ENCODE measurements around the gene MYO1E. TPM values are rescaled to one million over a fixed set of nuclear protein-coding genes. Genes with fewer than 3 reads are reported as not detected.
A peak's percentile ranks its signal among the peaks of the same experiment; 100 is the strongest.

The MYO1E gene
- total and polyA plus RNA-seq, 7 experiments from 2014 or later = 2.3 to 67.1 (median 3.7) TPM; not detected in 2

DNA sequence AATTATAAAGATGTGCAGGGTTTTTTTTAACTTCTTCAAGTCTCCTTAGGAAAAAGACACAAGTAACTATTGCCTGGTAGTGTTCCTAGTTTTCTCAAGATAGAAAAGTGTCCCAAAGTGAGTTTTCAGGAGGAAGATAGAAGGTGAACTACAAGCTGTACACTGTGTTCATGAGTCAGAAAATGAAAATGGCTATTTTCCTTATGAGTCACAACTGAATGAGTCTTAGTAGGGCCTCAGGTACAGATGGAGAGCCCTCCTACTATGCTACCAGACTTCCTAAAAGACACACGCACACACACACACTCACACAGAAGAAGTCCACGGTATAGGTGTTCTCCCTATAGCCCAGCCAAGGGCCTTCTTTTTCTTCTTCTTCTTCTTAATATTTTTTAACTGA is 3.1 kb downstream of the MYO1E start:
- intact Hi-C loops (cut with micrococcal nuclease) = no loop called here
- H3K36me3 Mint-ChIP-seq = peaks cover 0 to 16% (median 0%) of the 10 kb centered on the region in 5 donors
- POLR2A ChIA-PET = no interaction called here
- H3K9me3 Mint-ChIP-seq = no peaks in the 10 kb centered on the region
- no peak for ATAC-seq
- H3K27me3 ChIP-seq (ENCODE audit: control insufficient read depth in 2 of 2, insufficient read depth in 2 of 2, low read length in 2 of 2) = peaks cover 7 to 10% of the 10 kb centered on the region in 2 donors
- CTCF ChIA-PET = no interaction called here
- no peak overlapping the region for H3K4me3 ChIP-seq (ENCODE audit: low read length)
- no peak overlapping the region for H3K27ac Mint-ChIP-seq
- H3K27ac ChIP-seq (ENCODE audit: low read depth, low read length) = no peak overlapping the region
- peaks cover 0 to 8% of the 10 kb centered on the region in 2 donors for H3K4me1 ChIP-seq (ENCODE audit: control insufficient read depth in 2 of 2, insufficient read depth in 2 of 2, low read length in 2 of 2)
- DNase-seq = no peak
- no peaks in the 10 kb centered on the region for H3K36me3 ChIP-seq (ENCODE audit: control insufficient read depth in 2 of 3, insufficient read depth in 3 of 3, low read length in 3 of 3)
- H3K9me3 ChIP-seq (ENCODE audit: control insufficient read depth in 2 of 3, low read length in 3 of 3) = no peaks in the 10 kb centered on the region
- H3K4me3 Mint-ChIP-seq = no peak overlapping the region
- H3K4me1 Mint-ChIP-seq = peaks cover 7 to 46% (median 20%) of the 10 kb centered on the region in 7 donors
- H3K27me3 Mint-ChIP-seq = peaks cover 36 to 58% (median 52%) of the 10 kb centered on the region in 5 donors

DNA sequence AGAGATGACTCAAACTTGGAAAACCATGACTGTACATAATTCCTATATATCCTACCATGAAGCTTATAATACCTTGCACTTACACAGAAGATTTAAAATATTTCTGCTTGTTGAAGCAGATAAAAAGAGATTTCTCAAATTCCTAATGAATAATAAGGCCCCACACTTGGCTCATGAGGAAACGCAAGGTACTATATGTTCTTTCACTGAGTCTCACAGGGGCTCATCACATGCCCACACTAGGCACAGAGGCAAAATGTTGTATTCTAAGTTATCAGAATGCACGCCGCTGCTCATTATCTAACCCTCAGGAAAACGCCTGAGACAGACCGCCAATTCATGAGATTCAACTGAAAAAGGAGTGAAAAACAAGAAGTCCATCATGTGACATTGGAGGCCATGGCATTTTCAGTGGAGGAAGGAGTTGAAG is 5.6 kb downstream of the MYO1E start:
- peaks cover 0 to 40% (median 9%) of the 10 kb centered on the region in 7 donors for H3K4me1 Mint-ChIP-seq
- no peak overlapping the region for H3K27ac ChIP-seq (ENCODE audit: low read depth, low read length)
- POLR2A ChIA-PET = no interaction called here
- H3K36me3 ChIP-seq (ENCODE audit: control insufficient read depth in 2 of 3, insufficient read depth in 3 of 3, low read length in 3 of 3) = no peaks in the 10 kb centered on the region
- CTCF ChIA-PET = no interaction called here
- H3K27me3 Mint-ChIP-seq = peaks cover 13 to 41% (median 34%) of the 10 kb centered on the region in 5 donors
- H3K27ac Mint-ChIP-seq = no peak overlapping the region
- intact Hi-C loops (cut with micrococcal nuclease) = no loop called here
- H3K36me3 Mint-ChIP-seq = peaks cover 0 to 14% (median 0%) of the 10 kb centered on the region in 5 donors
- no peak for DNase-seq
- ATAC-seq = no peak
- H3K4me1 ChIP-seq (ENCODE audit: control insufficient read depth in 2 of 2, insufficient read depth in 2 of 2, low read length in 2 of 2) = no peaks in the 10 kb centered on the region
- no peaks in the 10 kb centered on the region for H3K9me3 Mint-ChIP-seq
- H3K9me3 ChIP-seq (ENCODE audit: control insufficient read depth in 2 of 3, low read length in 3 of 3) = no peaks in the 10 kb centered on the region
- H3K4me3 ChIP-seq (ENCODE audit: low read length) = no peak overlapping the region
- H3K4me3 Mint-ChIP-seq = no peak overlapping the region
- peaks cover 0 to 8% of the 10 kb centered on the region in 2 donors for H3K27me3 ChIP-seq (ENCODE audit: control insufficient read depth in 2 of 2, insufficient read depth in 2 of 2, low read length in 2 of 2)

DNA sequence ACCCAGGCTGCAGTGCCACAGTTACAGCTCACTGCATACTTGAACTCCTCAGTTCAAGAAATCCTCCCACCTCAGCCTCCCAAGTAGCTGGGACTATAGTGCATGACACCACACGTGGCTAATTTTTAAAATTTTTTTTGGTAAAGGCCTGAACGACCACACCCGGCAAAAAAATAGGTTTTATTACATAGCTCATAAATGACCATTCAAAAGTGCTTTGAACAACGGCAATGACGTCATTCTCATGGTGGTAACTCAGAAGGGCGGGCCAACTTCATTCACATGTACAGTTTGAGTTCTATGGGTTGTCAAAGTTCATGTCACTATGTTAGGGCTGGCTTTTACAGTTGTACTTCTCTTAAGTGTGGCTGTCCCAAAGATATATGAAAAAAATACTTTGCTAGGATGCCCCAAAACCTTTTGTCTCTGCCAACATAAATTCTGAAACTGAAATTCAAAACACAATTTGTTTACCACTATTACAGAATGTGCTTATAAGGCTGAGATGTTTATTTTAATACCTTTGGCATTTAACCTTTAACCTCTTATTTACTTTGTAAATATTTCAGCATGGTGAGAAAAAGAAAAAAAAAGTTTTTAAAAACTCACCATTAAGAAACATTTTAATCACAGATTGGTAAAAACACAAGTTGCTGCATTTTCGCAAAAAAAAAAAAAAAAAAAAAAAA is 6.2 kb downstream of the MYO1E start:
- Mint-ChIP-seq H3K36me3 (peaks cover 0 to 14% (median 0%) of the 10 kb centered on the region in 5 donors), H3K4me3 (no peak overlapping the region), H3K4me1 (peaks cover 0 to 40% (median 9%) of the 10 kb centered on the region in 7 donors), H3K27ac (no peak overlapping the region), H3K9me3 (no peaks in the 10 kb centered on the region), H3K27me3 (peaks cover 13 to 40% (median 33%) of the 10 kb centered on the region in 5 donors)
- H3K4me1 ChIP-seq (ENCODE audit: control insufficient read depth in 2 of 2, insufficient read depth in 2 of 2, low read length in 2 of 2) = no peaks in the 10 kb centered on the region
- ChIA-PET POLR2A (no interaction called here), CTCF (interaction anchor here (0.6 kb wide), 1 partner anchor 23 kb away, joined by 6 read pairs; no protein-coding TSS in a partner anchor)
- no peak for DNase-seq
- no peak overlapping the region for H3K27ac ChIP-seq (ENCODE audit: low read depth, low read length)
- no peak for ATAC-seq
- H3K36me3 ChIP-seq (ENCODE audit: control insufficient read depth in 2 of 3, insufficient read depth in 3 of 3, low read length in 3 of 3) = no peaks in the 10 kb centered on the region
- intact Hi-C loops (cut with micrococcal nuclease) = no loop called here
- H3K4me3 ChIP-seq (ENCODE audit: low read length) = no peak overlapping the region
- H3K27me3 ChIP-seq (ENCODE audit: control insufficient read depth in 2 of 2, insufficient read depth in 2 of 2, low read length in 2 of 2) = peaks cover 0 to 7% of the 10 kb centered on the region in 2 donors
- H3K9me3 ChIP-seq (ENCODE audit: control insufficient read depth in 2 of 3, low read length in 3 of 3) = no peaks in the 10 kb centered on the region

DNA sequence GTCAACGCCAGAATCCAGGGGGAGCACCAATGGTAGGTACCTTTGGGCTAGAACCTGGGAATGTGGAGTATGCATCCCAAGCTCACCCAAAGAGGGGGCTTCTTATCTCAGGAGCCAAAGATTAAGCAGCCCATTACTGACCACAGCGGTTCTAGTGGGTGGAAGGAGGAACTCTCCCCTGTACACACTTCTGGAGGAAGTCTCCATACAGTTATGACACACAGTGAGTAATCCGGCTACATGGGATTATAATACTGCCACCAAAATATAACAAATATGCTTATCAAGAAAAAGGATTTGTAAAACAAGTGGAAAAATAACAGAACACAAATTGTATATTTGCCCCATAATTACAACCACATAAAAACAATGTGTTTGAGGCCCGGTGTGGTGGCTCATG is 8.4 kb downstream of the MYO1E start:
- Histone ChIP-seq H3K27ac (ENCODE audit: low read depth, low read length) (no peak overlapping the region), H3K9me3 (ENCODE audit: control insufficient read depth in 2 of 3, low read length in 3 of 3) (no peaks in the 10 kb centered on the region), H3K27me3 (ENCODE audit: control insufficient read depth in 2 of 2, insufficient read depth in 2 of 2, low read length in 2 of 2) (peaks cover 0 to 4% of the 10 kb centered on the region in 2 donors), H3K36me3 (ENCODE audit: control insufficient read depth in 2 of 3, insufficient read depth in 3 of 3, low read length in 3 of 3) (no peaks in the 10 kb centered on the region), H3K4me1 (ENCODE audit: control insufficient read depth in 2 of 2, insufficient read depth in 2 of 2, low read length in 2 of 2) (no peaks in the 10 kb centered on the region), H3K4me3 (ENCODE audit: low read length) (no peak overlapping the region)
- Mint-ChIP-seq H3K36me3 (peaks cover 0 to 7% (median 0%) of the 10 kb centered on the region in 5 donors), H3K4me1 (peaks cover 0 to 18% (median 0%) of the 10 kb centered on the region in 7 donors), H3K9me3 (no peaks in the 10 kb centered on the region), H3K4me3 (no peak overlapping the region), H3K27ac (no peak overlapping the region), H3K27me3 (peaks cover 5 to 24% (median 18%) of the 10 kb centered on the region in 5 donors)
- ChIA-PET CTCF (interaction anchor here (0.5 kb wide), 1 partner anchor 15 kb away, joined by 3 read pairs; no protein-coding TSS in a partner anchor), POLR2A (no interaction called here)
- ATAC-seq (peak; percentile 81), DNase-seq (no peak)
- intact Hi-C loops (cut with micrococcal nuclease) = no loop called here

DNA sequence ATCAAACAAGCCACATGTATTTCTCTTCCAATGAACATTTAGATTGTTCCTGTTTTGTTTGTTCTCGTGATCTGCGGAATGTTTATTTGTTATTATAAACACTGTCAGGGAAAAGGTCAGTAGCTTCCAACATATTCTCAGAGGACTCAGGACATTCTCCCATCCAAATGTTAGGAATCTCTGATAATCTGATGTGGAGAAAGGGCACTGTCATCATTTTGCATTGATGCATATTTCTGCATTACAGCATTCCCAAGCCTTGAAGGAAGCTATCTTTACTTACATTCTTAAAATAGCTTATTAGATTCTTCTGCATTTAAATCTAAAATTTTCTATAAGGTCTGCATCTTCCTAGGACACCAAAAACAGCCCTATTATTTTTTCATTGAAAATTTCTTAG is 10.3 kb downstream of the MYO1E start:
- Mint-ChIP-seq H3K4me3 (no peak overlapping the region), H3K36me3 (peaks cover 0 to 11% (median 0%) of the 10 kb centered on the region in 5 donors), H3K4me1 (peaks cover 0 to 12% (median 0%) of the 10 kb centered on the region in 7 donors), H3K27me3 (peaks cover 5 to 22% (median 10%) of the 10 kb centered on the region in 5 donors), H3K9me3 (peaks cover 0 to 2% (median 0%) of the 10 kb centered on the region in 11 donors), H3K27ac (no peak overlapping the region)
- peaks cover 0 to 4% of the 10 kb centered on the region in 2 donors for H3K27me3 ChIP-seq (ENCODE audit: control insufficient read depth in 2 of 2, insufficient read depth in 2 of 2, low read length in 2 of 2)
- H3K9me3 ChIP-seq (ENCODE audit: control insufficient read depth in 2 of 3, low read length in 3 of 3) = no peaks in the 10 kb centered on the region
- CTCF ChIA-PET = no interaction called here
- no peaks in the 10 kb centered on the region for H3K4me1 ChIP-seq (ENCODE audit: control insufficient read depth in 2 of 2, insufficient read depth in 2 of 2, low read length in 2 of 2)
- H3K27ac ChIP-seq (ENCODE audit: low read depth, low read length) = no peak overlapping the region
- no peak overlapping the region for H3K4me3 ChIP-seq (ENCODE audit: low read length)
- intact Hi-C loops (cut with micrococcal nuclease) = no loop called here
- no peak for ATAC-seq
- no peaks in the 10 kb centered on the region for H3K36me3 ChIP-seq (ENCODE audit: control insufficient read depth in 2 of 3, insufficient read depth in 3 of 3, low read length in 3 of 3)
- DNase-seq = no peak
- POLR2A ChIA-PET = no interaction called here

DNA sequence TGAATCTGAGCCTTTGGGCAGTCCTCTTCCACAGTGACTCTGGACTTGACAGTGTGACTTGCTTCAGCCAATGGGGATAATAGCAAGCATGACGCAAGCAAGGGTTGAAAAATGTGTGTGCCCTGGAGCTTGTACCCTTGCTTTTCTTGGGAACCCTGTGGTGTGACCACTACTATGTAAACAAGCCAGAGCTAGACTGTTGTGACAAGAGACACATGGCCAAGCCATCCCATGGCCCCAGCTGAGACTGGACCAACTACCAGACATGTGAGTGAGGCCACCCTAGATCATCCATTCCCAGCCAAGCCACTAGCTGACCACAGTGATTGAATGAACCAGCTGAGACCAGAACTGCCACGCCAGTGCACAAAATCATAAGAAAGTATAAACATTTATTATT is 11.8 kb downstream of the MYO1E start:
- H3K4me1 Mint-ChIP-seq = peaks cover 0 to 14% (median 0%) of the 10 kb centered on the region in 7 donors
- peaks cover 0 to 12% (median 0%) of the 10 kb centered on the region in 5 donors for H3K36me3 Mint-ChIP-seq

More for the DNA sequence above, 11.8 kb downstream of the MYO1E start:
- DNase-seq (no peak), ATAC-seq (no peak)
- intact Hi-C loops (cut with micrococcal nuclease) = no loop called here
- Histone ChIP-seq H3K27me3 (ENCODE audit: control insufficient read depth in 2 of 2, insufficient read depth in 2 of 2, low read length in 2 of 2) (peaks cover 0 to 4% of the 10 kb centered on the region in 2 donors), H3K9me3 (ENCODE audit: control insufficient read depth in 2 of 3, low read length in 3 of 3) (no peaks in the 10 kb centered on the region), H3K36me3 (ENCODE audit: control insufficient read depth in 2 of 3, insufficient read depth in 3 of 3, low read length in 3 of 3) (no peaks in the 10 kb centered on the region), H3K27ac (ENCODE audit: low read depth, low read length) (no peak overlapping the region), H3K4me1 (ENCODE audit: control insufficient read depth in 2 of 2, insufficient read depth in 2 of 2, low read length in 2 of 2) (no peaks in the 10 kb centered on the region), H3K4me3 (ENCODE audit: low read length) (no peak overlapping the region)
- POLR2A ChIA-PET = interaction anchor here (0.6 kb wide), 1 partner anchor 9 kb away, joined by 6 read pairs; no protein-coding TSS in a partner anchor
- CTCF ChIA-PET = no interaction called here
- Mint-ChIP-seq H3K9me3 (peaks cover 0 to 2% (median 0%) of the 10 kb centered on the region in 11 donors), H3K27me3 (peaks cover 5 to 19% (median 11%) of the 10 kb centered on the region in 5 donors), H3K27ac (no peak overlapping the region), H3K4me3 (no peak overlapping the region)

All from naive thymus-derived CD4-positive, alpha-beta T cell (primary cell).